Measurements from ENCODE around the gene RAC3. TPM values are rescaled to one million over a fixed set of nuclear protein-coding genes. Genes with fewer than 3 reads are reported as not detected.

Gene RAC3
- total RNA-seq, 4 donors from 2014 or later = 13.7 to 34.1 (median 14.8) TPM

GRCh38 chr17:82077617-82078358 is 46.3 kb downstream of the RAC3 start:
- no peak for DNase-seq (ENCODE audit: low spot score in 2 of 2)
- TF ChIP-seq POLR2A (IDR thresholded peaks at IDR 0.05) (no peak), CTCF (IDR thresholded peaks at IDR 0.05) (no peak), POLR2AphosphoS5 (IDR thresholded peaks at IDR 0.05) (no peak), EP300 (IDR thresholded peaks at IDR 0.05) (no peak)
- 52% methylated on average over 19 of the region's 28 CpGs for WGBS
- Histone ChIP-seq H3K4me1 (peaks cover 4% of the 10 kb centered on the region), H3K4me3 (no peak overlapping the region), H3K27me3 (no peaks in the 10 kb centered on the region), H3K9me3 (no peaks in the 10 kb centered on the region), H3K27ac (no peak overlapping the region), H3K36me3 (peaks cover 46% of the 10 kb centered on the region)

DNA sequence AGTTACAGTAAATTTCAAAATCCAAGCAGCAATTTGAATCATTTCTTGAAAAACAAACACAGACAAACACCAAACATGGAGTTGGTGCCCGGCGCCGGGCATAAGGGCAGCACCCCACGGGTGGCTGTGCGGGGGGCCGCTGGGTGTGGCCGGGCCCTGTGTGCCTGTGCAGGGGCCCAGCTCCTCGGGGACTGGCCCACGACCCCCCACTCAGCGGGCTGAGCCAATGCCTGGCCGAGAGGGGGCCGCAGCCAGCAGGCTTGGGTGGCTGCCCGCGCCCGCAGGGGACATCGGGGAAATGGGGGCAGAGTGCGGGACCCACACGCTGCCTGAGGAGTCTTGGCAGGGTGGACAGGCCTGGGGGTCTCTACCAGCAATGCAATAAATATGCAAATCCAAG is 47.0 kb downstream of the RAC3 start:
- Histone ChIP-seq H3K9me3 (no peaks in the 10 kb centered on the region), H3K4me3 (no peak overlapping the region), H3K27ac (no peak overlapping the region), H3K36me3 (peaks cover 53% of the 10 kb centered on the region), H3K4me1 (peaks cover 4% of the 10 kb centered on the region), H3K27me3 (no peaks in the 10 kb centered on the region)
- WGBS = 93% methylated on average over 15 of the region's 18 CpGs
- TF ChIP-seq POLR2AphosphoS5 (IDR thresholded peaks at IDR 0.05) (no peak), EP300 (IDR thresholded peaks at IDR 0.05) (no peak), POLR2A (IDR thresholded peaks at IDR 0.05) (no peak)
- no peak for DNase-seq (ENCODE audit: low spot score in 2 of 2)

DNA sequence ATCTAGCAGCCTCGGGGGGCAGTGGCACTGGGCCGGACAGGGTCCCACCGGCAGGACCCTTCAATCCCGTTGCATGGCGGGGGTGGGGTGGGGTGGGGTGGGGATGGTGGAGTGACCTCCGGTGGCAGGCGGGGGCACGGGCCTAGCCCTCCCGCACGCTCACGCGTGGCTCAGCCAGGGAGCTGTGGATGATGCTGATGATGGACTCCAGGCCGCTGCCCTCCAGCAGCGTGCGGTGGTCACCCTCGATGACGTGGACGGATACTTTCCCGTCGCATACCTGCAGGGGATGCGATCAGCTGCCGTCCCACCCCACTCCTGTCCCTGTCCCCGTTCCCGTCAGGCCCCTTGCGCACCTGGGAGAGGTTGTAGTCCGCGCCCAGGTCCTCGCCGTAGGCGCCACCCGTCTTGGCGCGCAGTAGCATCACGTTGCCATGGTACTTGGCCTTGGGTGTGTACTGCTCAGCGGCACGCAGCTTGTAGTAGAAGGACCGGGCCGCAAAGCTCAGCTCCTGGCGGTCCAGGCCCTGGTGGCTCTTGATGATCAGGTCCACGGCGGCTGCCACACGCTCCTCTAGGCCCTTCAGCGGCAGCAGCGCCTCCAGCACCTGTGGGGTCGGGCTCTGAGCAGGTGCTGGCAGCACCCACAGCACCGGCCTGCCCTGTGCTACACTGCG is 47.7 kb downstream of the RAC3 start:
- TF ChIP-seq POLR2AphosphoS5 (IDR thresholded peaks at IDR 0.05) = no peak
- TF ChIP-seq EP300 (IDR thresholded peaks at IDR 0.05) = no peak
- no peak for TF ChIP-seq POLR2A (IDR thresholded peaks at IDR 0.05)
- no peak for TF ChIP-seq CTCF (IDR thresholded peaks at IDR 0.05)
- Histone ChIP-seq H3K36me3 (peaks cover 60% of the 10 kb centered on the region), H3K4me1 (peaks cover 4% of the 10 kb centered on the region), H3K27me3 (no peaks in the 10 kb centered on the region), H3K27ac (no peak overlapping the region), H3K9me3 (no peaks in the 10 kb centered on the region), H3K4me3 (no peak overlapping the region)
- 96% methylated on average over 31 of the region's 47 CpGs for WGBS
- no peak for DNase-seq (ENCODE audit: low spot score in 2 of 2)

DNA sequence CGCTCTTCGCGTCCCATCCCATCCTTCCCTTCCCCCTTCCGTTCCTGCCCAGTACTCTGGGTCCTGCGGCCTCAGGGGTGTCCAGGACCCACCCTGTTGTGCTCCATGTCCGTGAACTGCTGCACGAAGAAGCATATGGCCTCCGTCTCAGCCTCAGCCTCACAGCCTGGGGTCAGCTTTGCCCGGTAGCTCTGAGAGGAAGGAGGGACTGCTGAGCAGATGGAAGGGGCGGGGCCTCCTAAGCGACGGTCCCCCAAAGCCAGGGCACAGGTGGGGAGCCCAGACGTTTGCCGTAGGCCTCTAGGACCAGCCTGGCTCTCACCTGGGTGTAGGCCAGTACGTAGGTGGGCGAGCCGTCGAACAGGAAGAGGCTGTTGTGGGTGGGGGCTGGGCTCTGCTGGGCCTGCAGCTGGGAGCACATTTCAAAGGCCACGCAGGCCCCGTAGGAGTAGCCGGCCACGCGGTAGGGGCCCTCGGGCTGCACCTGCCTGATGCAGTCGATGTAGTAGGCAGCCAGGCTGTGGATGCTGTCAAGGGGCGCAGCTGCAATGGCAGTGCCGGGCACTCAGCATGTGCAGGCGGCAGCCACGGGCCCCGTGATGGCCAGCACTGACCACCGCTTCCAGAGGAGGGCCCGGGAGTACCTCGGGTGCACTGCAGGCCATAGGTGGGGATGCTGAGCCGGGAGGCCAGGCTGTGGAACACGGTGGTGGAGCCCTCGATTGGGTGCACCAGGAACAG is 48.7 kb downstream of the RAC3 start:
- no peak for TF ChIP-seq CTCF (IDR thresholded peaks at IDR 0.05)
- TF ChIP-seq POLR2A (IDR thresholded peaks at IDR 0.05) = no peak
- TF ChIP-seq EP300 (IDR thresholded peaks at IDR 0.05) = no peak
- no peak for TF ChIP-seq POLR2AphosphoS5 (IDR thresholded peaks at IDR 0.05)
- DNase-seq (ENCODE audit: low spot score in 2 of 2) = no peak
- Histone ChIP-seq H3K9me3 (no peaks in the 10 kb centered on the region), H3K4me3 (no peak overlapping the region), H3K27ac (no peak overlapping the region), H3K36me3 (peaks cover 71% of the 10 kb centered on the region), H3K27me3 (no peaks in the 10 kb centered on the region), H3K4me1 (peaks cover 4% of the 10 kb centered on the region)
- 94% methylated on average over 11 of the region's 36 CpGs for WGBS

DNA sequence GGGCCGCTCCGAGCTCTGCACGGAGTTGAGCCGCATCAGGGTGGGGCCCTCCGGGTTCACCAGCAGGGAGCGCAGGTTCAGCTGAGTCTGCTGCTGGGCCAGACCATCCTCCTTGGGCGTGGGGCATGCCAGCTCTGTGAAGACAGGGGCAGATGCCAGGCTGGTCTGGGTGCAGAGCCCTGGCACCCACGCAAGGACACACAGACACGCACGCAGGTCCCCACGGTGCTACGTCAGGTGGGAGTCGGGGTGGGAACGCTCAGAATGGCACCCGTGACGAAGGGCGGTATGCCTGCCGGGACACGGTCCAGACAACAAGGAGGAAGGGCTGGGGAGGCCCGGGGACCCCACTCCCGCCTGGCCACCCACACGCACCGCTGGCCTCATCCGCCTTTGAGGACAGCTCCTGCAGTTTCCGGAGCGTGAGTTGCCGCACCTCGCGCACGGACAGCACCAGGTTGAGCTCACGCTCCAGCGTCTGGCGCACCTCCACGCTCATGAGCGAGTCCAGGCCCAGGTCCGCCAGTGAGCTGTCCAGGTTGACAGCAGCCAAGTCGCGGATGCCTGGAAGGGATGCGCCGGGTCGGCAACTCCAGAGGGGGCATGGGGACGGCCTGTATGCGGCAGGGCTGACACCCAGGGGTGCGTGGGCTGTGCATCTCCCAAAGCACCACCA is 49.4 kb downstream of the RAC3 start:
- no peak for TF ChIP-seq POLR2AphosphoS5 (IDR thresholded peaks at IDR 0.05)
- TF ChIP-seq EP300 (IDR thresholded peaks at IDR 0.05) = no peak
- TF ChIP-seq POLR2A (IDR thresholded peaks at IDR 0.05) = no peak
- TF ChIP-seq CTCF (IDR thresholded peaks at IDR 0.05) = no peak
- peaks cover 78% of the 10 kb centered on the region for H3K36me3 ChIP-seq
- 94% methylated on average over 14 of the region's 44 CpGs for WGBS

More for the DNA sequence above, 49.4 kb downstream of the RAC3 start:
- Histone ChIP-seq H3K4me1 (peaks cover 4% of the 10 kb centered on the region), H3K27ac (no peak overlapping the region), H3K4me3 (no peak overlapping the region), H3K27me3 (no peaks in the 10 kb centered on the region), H3K9me3 (no peaks in the 10 kb centered on the region)
- DNase-seq (ENCODE audit: low spot score in 2 of 2) = no peak
